ENCODE results near the gene ENC1. TPM values are rescaled to one million over a fixed set of nuclear protein-coding genes. Genes with fewer than 3 reads are reported as not detected.

ENC1 gene
- total and polyA plus RNA-seq, 2 of the 4 experiments (the other 2 are of a cell fraction) = 25.6 to 70.8 TPM

- TF ChIP-seq RFX5 (IDR thresholded peaks at IDR 0.05; ENCODE audit: low read depth, low read length) (no peak), NFE2L2 (IDR thresholded peaks at IDR 0.05; ENCODE audit: low read depth, low read length) (no peak), MAFK (IDR thresholded peaks at IDR 0.05; ENCODE audit: low read depth, low read length) (no peak)
Measured at GRCh38 chr5:74673011-74673790, 32.7 kb upstream of the ENC1 start (continued).

GRCh38 chr5:74672215-74672877 lies 31.8 kb upstream of the ENC1 start:
- 100% methylated on average over 1 of the region's 5 CpGs; no CpG with 5 or more reads in 1 of the 2 experiments for WGBS, 2 experiments (ENCODE audit: extremely low coverage in 2 of 2, insufficient read length in 1 of 2)
- no peak for DNase-seq
- ChIA-PET POLR2A (ENCODE audit: unreplicated experiment) (no interaction called here), CTCF (interaction anchor here (1.0 to 1.1 kb wide), 3 partner anchors 23 to 253 kb away, joined by 3 to 4 read pairs (median 3); no protein-coding TSS in a partner anchor)
- BruUV-seq (replicated peaks) = no TSS peak
- H3K9me3 ChIP-seq (ENCODE audit: control insufficient read depth, insufficient read depth, low read length) = no peaks in the 10 kb centered on the region
- no peaks in the 10 kb centered on the region for H3K79me1 ChIP-seq (ENCODE audit: low read depth in 1 of 2, low read length in 2 of 2)
- H3K14ac ChIP-seq (replicated peaks; ENCODE audit: low read depth, low read length) = no peak overlapping the region
- no peak overlapping the region for H3K18ac ChIP-seq (ENCODE audit: low read depth, low read length)
- H3K4me1 ChIP-seq (ENCODE audit: control insufficient read depth, insufficient read depth, low read length) = peaks cover 3% of the 10 kb centered on the region
- H2AFZ ChIP-seq (replicated peaks; ENCODE audit: low read length, poor library complexity) = peak overlapping the region; percentile 47
- no peak overlapping the region for H2BK20ac ChIP-seq (ENCODE audit: low read depth, low read length)
- no peak for TF ChIP-seq MAFK (IDR thresholded peaks at IDR 0.05; ENCODE audit: low read depth, low read length)
- no peak overlapping the region for H2BK15ac ChIP-seq (ENCODE audit: low read depth, low read length)
- no peak overlapping the region for H2AK5ac ChIP-seq (ENCODE audit: low read depth, low read length)
- no peak for ATAC-seq (ENCODE audit: low read depth)
- H3K4me2 ChIP-seq (ENCODE audit: low read depth, low read length) = no peak overlapping the region
- H3K9ac ChIP-seq (ENCODE audit: low read depth, low read length) = no peak overlapping the region
- no peak overlapping the region for H2BK120ac ChIP-seq (ENCODE audit: low read depth, low read length)
- no peak overlapping the region for H3K56ac ChIP-seq (ENCODE audit: extremely low read depth, insufficient read depth, low read length)
- no peak overlapping the region for H4K91ac ChIP-seq (ENCODE audit: insufficient read depth, low read depth, low read length)
- H3K27ac ChIP-seq (ENCODE audit: insufficient read depth, low read length) = no peak overlapping the region
- in situ Hi-C loops (cut with MboI; ENCODE audit: low sequenced_read_pairs) (loop anchor here (25.0 kb wide), 1 partner anchor 590 kb away; no protein-coding TSS in a partner anchor), intact Hi-C loops (cut with micrococcal nuclease) (loop anchor here (5.0 kb wide), 2 partner anchors 380 to 595 kb away; partner anchors contain the start of gene GCNT4), dilution Hi-C loops (cut with HindIII; ENCODE audit: low sequenced_read_pairs, unreplicated experiment) (no loop called here)
- no peak overlapping the region for H3K4ac ChIP-seq (ENCODE audit: low read depth, low read length)
- no peak overlapping the region for H4K5ac ChIP-seq (ENCODE audit: low read depth, low read length)
- H3K36me3 ChIP-seq (ENCODE audit: control insufficient read depth, insufficient read depth, low read length) = no peaks in the 10 kb centered on the region
- peaks cover 5% of the 10 kb centered on the region; the same call in 1 of the 2 replicates for H3K9me1 ChIP-seq (ENCODE audit: insufficient read depth, low read length)
- no peaks in the 10 kb centered on the region for H4K20me1 ChIP-seq (ENCODE audit: insufficient read depth, low read length)
- no peak overlapping the region for H3K4me3 ChIP-seq (ENCODE audit: insufficient read depth, low read depth, low read length)
- H4K8ac ChIP-seq (ENCODE audit: low read depth in 2 of 2, low read length in 2 of 2) = no peak overlapping the region
- H2AK9ac ChIP-seq (replicated peaks; ENCODE audit: low read depth, low read length, poor library complexity) = no peak overlapping the region
- peaks cover 3% of the 10 kb centered on the region; the same call in 1 of the 2 replicates for H3K27me3 ChIP-seq (ENCODE audit: control insufficient read depth, insufficient read depth, low read length)
- no peak overlapping the region for H2BK5ac ChIP-seq (ENCODE audit: low read depth, low read length, poor library complexity, severe bottlenecking)
- no peak overlapping the region for H3K23ac ChIP-seq (ENCODE audit: low read depth, low read length)

Measured in IMR-90 (cell line).